NCI-H345 (cell line): ENCODE measurements around the gene MAFB.

Source experiments
- DNase-seq: peaks from one replicate; lab custom pipeline; 2025; lab: John Stamatoyannopoulos, UW

Gene MAFB

GRCh38 chr20:40659567-40659966 is 29.5 kb downstream of the MAFB start:
- no peak for DNase-seq

- DNase-seq = no peak
Measured at GRCh38 chr20:40658509-40658908, 30.5 kb downstream of the MAFB start.

- no peak for DNase-seq
Measured at GRCh38 chr20:40657526-40657925, 31.5 kb downstream of the MAFB start.

- no peak for DNase-seq
Measured at GRCh38 chr20:40655451-40655850, 33.6 kb downstream of the MAFB start.

GRCh38 chr20:40654876-40655275 is 34.2 kb downstream of the MAFB start:
- DNase-seq = no peak

GRCh38 chr20:40652441-40652987 is 36.5 kb downstream of the MAFB start:
- DNase-seq = no peak

GRCh38 chr20:40651151-40651550 is 37.9 kb downstream of the MAFB start:
- DNase-seq = no peak

GRCh38 chr20:40650707-40651106 is 38.3 kb downstream of the MAFB start:
- DNase-seq = no peak

GRCh38 chr20:40648210-40649072 is 40.6 kb downstream of the MAFB start:
- DNase-seq = no peak

- DNase-seq = no peak
Measured at GRCh38 chr20:40646813-40647212, 42.2 kb downstream of the MAFB start.

GRCh38 chr20:40646361-40646760 is 42.7 kb downstream of the MAFB start:
- DNase-seq = peak; percentile 77

- no peak for DNase-seq
Measured at GRCh38 chr20:40644863-40645262, 44.2 kb downstream of the MAFB start.

- DNase-seq = no peak
Measured at GRCh38 chr20:40643891-40644290, 45.1 kb downstream of the MAFB start.

- no peak for DNase-seq
Measured at GRCh38 chr20:40641809-40642208, 47.2 kb downstream of the MAFB start.

GRCh38 chr20:40641202-40641601 is 47.8 kb downstream of the MAFB start:
- no peak for DNase-seq

- no peak for DNase-seq
Measured at GRCh38 chr20:40640667-40641066, 48.4 kb downstream of the MAFB start.

GRCh38 chr20:40639676-40640355 is 49.2 kb downstream of the MAFB start:
- DNase-seq = no peak

- DNase-seq = no peak
Measured at GRCh38 chr20:40639132-40639531, 49.9 kb downstream of the MAFB start.

- no peak for DNase-seq
Measured at GRCh38 chr20:40638414-40638813, 50.6 kb downstream of the MAFB start.

- no peak for DNase-seq
Measured at GRCh38 chr20:40637176-40637575, 51.9 kb downstream of the MAFB start.

- DNase-seq = no peak
Measured at GRCh38 chr20:40636486-40636885, 52.5 kb downstream of the MAFB start.

- DNase-seq = no peak
Measured at GRCh38 chr20:40635971-40636370, 53.1 kb downstream of the MAFB start.
